SK-N-SH treated with all-trans-retinoic acid at 6 μM for 48 hours (cell line): Measurements from ENCODE around the gene LAMB1.
"Not testable (repeated sequence)": the region's sequence is repeated elsewhere in the genome, so short reads cannot be mapped to it uniquely, and the experiment has no call there.

Experiments
- ATAC-seq: fragments of 200-7000 bp; cut with Tn5 transposase; 3 replicates; pipeline ENCODE4 v1.9.1; 2020; ENCODE audit warnings: mild to moderate bottlenecking, moderate library complexity
- ARNTL ChIP-seq: fragments of 450-650 bp; formaldehyde crosslinking; IDR thresholded peaks from 2 replicates; pipeline ENCODE4 v1.5.0; 2020; ENCODE audit warnings: low read depth, mild to moderate bottlenecking, moderate library complexity, borderline replicate concordance
- CSDC2 ChIP-seq: fragments of 250-450 bp; sonication (Bioruptor Pico); IDR thresholded peaks from 2 replicates; pipeline ENCODE4 v1.5.0; 2020; ENCODE audit warnings: mild to moderate bottlenecking, moderate library complexity
- ESRRG ChIP-seq: fragments of 250-450 bp; sonication (Bioruptor Pico); IDR thresholded peaks from 2 replicates; pipeline ENCODE4 v1.6.1; 2021; ENCODE audit warnings: mild to moderate bottlenecking
- GLIS3 ChIP-seq: fragments of 250-450 bp; sonication (Bioruptor Pico); IDR thresholded peaks from 2 replicates; pipeline ENCODE4 v1.5.0; 2020; ENCODE audit warnings: mild to moderate bottlenecking, moderate library complexity
- ISL1 ChIP-seq: fragments of 250-450 bp; sonication (Bioruptor Pico); IDR thresholded peaks from 2 replicates; pipeline ENCODE4 v2.1.2; 2022; ENCODE audit warnings: mild to moderate bottlenecking, moderate library complexity
- OSR1 ChIP-seq: fragments of 250-450 bp; sonication (Bioruptor Pico); IDR thresholded peaks from 2 replicates; pipeline ENCODE4 v1.8.0; 2022; ENCODE audit warnings: moderate library complexity, mild to moderate bottlenecking, inconsistent platforms
- PPARA ChIP-seq: fragments of 250-450 bp; sonication (Bioruptor Pico); IDR thresholded peaks from 2 replicates; pipeline ENCODE4 v1.5.0; 2020; ENCODE audit warnings: mild to moderate bottlenecking, borderline replicate concordance
- RARB ChIP-seq: fragments of 250-450 bp; sonication (Bioruptor Pico); IDR thresholded peaks from 2 replicates; pipeline ENCODE4 v1.8.0; 2021; ENCODE audit warnings: mild to moderate bottlenecking, moderate library complexity
- SNAI2 ChIP-seq: fragments of 250-450 bp; sonication (Bioruptor Pico); IDR thresholded peaks from 2 replicates; pipeline ENCODE4 v1.5.0; 2020; ENCODE audit warnings: mild to moderate bottlenecking, moderate library complexity
- TCF4 ChIP-seq: fragments of 250-450 bp; sonication (Bioruptor Pico); IDR thresholded peaks from 2 replicates; pipeline ENCODE4 v1.8.0; 2021; ENCODE audit warnings: mild to moderate bottlenecking, moderate library complexity, borderline replicate concordance
- TOX ChIP-seq: fragments of 250-450 bp; sonication (Bioruptor Pico); IDR thresholded peaks from 2 replicates; pipeline ENCODE4 v1.8.0; 2021; ENCODE audit warnings: mild to moderate bottlenecking, moderate library complexity, borderline replicate concordance
- TSHZ2 ChIP-seq: fragments of 250-450 bp; sonication (Bioruptor Pico); IDR thresholded peaks from 2 replicates; pipeline ENCODE4 v1.5.0; 2020; ENCODE audit warnings: mild to moderate bottlenecking, moderate library complexity
- ZC3H10 ChIP-seq: fragments of 250-450 bp; sonication (Bioruptor Pico); IDR thresholded peaks from 2 replicates; pipeline ENCODE4 v1.5.1; 2021; ENCODE audit warnings: mild to moderate bottlenecking, moderate library complexity
- ZFP3 ChIP-seq: fragments of 250-450 bp; sonication (Bioruptor Pico); IDR thresholded peaks from 2 replicates; pipeline ENCODE4 v1.5.0; 2020; ENCODE audit warnings: mild to moderate bottlenecking, moderate library complexity
- ZFP30 ChIP-seq: fragments of 450-650 bp; formaldehyde crosslinking; IDR thresholded peaks from 2 replicates; pipeline ENCODE4 v1.5.0; 2022; ENCODE audit warnings: mild to moderate bottlenecking, moderate library complexity
- ZNF565 ChIP-seq: fragments of 450-650 bp; formaldehyde crosslinking; conservative IDR thresholded peaks from 2 replicates; pipeline ENCODE4 v1.5.0; 2020; ENCODE audit warnings: low read depth, mild to moderate bottlenecking, moderate library complexity
- ZNF70 ChIP-seq: fragments of 450-650 bp; formaldehyde crosslinking; IDR thresholded peaks from 2 replicates; pipeline ENCODE4 v1.5.0; 2020; ENCODE audit warnings: mild to moderate bottlenecking, moderate library complexity
- ZNF8 ChIP-seq: fragments of 450-650 bp; formaldehyde crosslinking; IDR thresholded peaks from 2 replicates; pipeline ENCODE4 v1.5.0; 2020; ENCODE audit warnings: mild to moderate bottlenecking, moderate library complexity
- TF ChIP-seq, protein P1 (sequence below): fragments of 250-450 bp; sonication (Bioruptor Pico); IDR thresholded peaks from 2 replicates; pipeline ENCODE4 v1.5.1; 2021; ENCODE audit warnings: mild to moderate bottlenecking, moderate library complexity
- TF ChIP-seq, protein P2 (sequence below): fragments of 250-450 bp; sonication (Bioruptor Pico); IDR thresholded peaks from 2 replicates; pipeline ENCODE4 v1.8.0; 2021; ENCODE audit warnings: low read depth, mild to moderate bottlenecking, moderate library complexity, borderline replicate concordance
- TF ChIP-seq, protein P3 (sequence below): fragments of 250-450 bp; sonication (Bioruptor Pico); IDR thresholded peaks from 2 replicates; pipeline ENCODE4 v1.8.0; 2020; ENCODE audit warnings: mild to moderate bottlenecking, moderate library complexity, borderline replicate concordance

Gene LAMB1

GRCh38 chr7:107907790-107908189 is 95.2 kb downstream of the LAMB1 start (continued):
- TF ChIP-seq, protein P1, sequence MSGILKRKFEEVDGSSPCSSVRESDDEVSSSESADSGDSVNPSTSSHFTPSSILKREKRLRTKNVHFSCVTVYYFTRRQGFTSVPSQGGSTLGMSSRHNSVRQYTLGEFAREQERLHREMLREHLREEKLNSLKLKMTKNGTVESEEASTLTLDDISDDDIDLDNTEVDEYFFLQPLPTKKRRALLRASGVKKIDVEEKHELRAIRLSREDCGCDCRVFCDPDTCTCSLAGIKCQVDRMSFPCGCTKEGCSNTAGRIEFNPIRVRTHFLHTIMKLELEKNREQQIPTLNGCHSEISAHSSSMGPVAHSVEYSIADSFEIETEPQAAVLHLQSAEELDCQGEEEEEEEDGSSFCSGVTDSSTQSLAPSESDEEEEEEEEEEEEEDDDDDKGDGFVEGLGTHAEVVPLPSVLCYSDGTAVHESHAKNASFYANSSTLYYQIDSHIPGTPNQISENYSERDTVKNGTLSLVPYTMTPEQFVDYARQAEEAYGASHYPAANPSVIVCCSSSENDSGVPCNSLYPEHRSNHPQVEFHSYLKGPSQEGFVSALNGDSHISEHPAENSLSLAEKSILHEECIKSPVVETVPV (CRISPR knock-in tag), result no peak
- TF ChIP-seq PPARA (CRISPR knock-in tag) (no peak), CSDC2 (CRISPR knock-in tag) (no peak)
- TF ChIP-seq, all 23 proteins: peak for 0

- peak; percentile 84 for ATAC-seq
- TF ChIP-seq SNAI2 (CRISPR knock-in tag) (no peak), CSDC2 (CRISPR knock-in tag) (0 out of 2 replicates have a peak, but pooled peaks have one; percentile 17), ISL1 (CRISPR knock-in tag) (peak; percentile 59)
These were observed 100.6 kb downstream of the LAMB1 start for GRCh38 chr7:107902381-107902780.

- no peak for ATAC-seq
- TF ChIP-seq ZFP30 (CRISPR knock-in tag), result no peak
- TF ChIP-seq GLIS3 (CRISPR knock-in tag), result no peak
- TF ChIP-seq ZC3H10 (CRISPR knock-in tag), result no peak
- TF ChIP-seq TCF4 (CRISPR knock-in tag), result no peak
- no peak for TF ChIP-seq OSR1 (CRISPR knock-in tag)
- no peak for TF ChIP-seq ZNF70 (CRISPR knock-in tag)
- TF ChIP-seq, protein P2, sequence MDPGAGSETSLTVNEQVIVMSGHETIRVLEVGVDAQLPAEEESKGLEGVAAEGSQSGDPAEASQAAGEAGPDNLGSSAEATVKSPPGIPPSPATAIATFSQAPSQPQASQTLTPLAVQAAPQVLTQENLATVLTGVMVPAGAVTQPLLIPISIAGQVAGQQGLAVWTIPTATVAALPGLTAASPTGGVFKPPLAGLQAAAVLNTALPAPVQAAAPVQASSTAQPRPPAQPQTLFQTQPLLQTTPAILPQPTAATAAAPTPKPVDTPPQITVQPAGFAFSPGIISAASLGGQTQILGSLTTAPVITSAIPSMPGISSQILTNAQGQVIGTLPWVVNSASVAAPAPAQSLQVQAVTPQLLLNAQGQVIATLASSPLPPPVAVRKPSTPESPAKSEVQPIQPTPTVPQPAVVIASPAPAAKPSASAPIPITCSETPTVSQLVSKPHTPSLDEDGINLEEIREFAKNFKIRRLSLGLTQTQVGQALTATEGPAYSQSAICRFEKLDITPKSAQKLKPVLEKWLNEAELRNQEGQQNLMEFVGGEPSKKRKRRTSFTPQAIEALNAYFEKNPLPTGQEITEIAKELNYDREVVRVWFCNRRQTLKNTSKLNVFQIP (CRISPR knock-in tag), result no peak
- no peak for TF ChIP-seq ESRRG
- no peak for TF ChIP-seq RARB
- no peak for TF ChIP-seq SNAI2 (CRISPR knock-in tag)
- TF ChIP-seq ZFP3, result no peak
- TF ChIP-seq ZNF8 (CRISPR knock-in tag), result no peak
- TF ChIP-seq, protein P3, sequence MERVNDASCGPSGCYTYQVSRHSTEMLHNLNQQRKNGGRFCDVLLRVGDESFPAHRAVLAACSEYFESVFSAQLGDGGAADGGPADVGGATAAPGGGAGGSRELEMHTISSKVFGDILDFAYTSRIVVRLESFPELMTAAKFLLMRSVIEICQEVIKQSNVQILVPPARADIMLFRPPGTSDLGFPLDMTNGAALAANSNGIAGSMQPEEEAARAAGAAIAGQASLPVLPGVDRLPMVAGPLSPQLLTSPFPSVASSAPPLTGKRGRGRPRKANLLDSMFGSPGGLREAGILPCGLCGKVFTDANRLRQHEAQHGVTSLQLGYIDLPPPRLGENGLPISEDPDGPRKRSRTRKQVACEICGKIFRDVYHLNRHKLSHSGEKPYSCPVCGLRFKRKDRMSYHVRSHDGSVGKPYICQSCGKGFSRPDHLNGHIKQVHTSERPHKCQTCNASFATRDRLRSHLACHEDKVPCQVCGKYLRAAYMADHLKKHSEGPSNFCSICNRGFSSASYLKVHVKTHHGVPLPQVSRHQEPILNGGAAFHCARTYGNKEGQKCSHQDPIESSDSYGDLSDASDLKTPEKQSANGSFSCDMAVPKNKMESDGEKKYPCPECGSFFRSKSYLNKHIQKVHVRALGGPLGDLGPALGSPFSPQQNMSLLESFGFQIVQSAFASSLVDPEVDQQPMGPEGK, result no peak
- no peak for TF ChIP-seq ISL1 (CRISPR knock-in tag)
- TF ChIP-seq, protein P1 (CRISPR knock-in tag), result no peak
These were observed 102.4 kb downstream of the LAMB1 start for GRCh38 chr7:107900496-107901015.

DNA sequence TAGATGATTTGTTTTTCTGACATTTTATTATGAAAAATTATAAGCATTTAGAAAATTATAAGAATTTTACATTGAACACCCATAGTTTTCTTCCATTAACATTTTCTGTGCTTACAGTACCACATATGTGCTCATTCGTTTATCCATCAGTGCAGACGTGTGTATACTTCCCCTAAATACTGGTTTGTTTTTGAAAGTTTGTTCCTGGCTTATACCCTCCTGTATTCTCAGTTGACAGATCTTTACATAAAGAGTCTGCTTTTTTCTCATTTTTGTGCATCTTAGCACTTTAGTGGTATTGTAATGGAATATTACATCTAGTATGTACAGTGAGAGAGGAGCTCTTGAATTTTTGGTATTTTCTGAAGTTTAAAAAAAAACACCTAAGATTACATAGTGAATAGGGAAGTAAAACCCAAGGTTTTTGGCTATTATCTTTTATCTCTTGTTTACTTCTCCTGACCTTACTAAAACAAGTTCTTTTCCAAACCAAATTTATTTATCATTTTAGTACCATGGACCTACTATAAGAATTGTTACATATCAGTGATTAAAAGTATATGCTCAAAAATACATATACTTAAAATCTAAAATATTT is 103.9 kb downstream of the LAMB1 start:
- no peak for ATAC-seq
- no peak for TF ChIP-seq ZFP30 (CRISPR knock-in tag)
- no peak for TF ChIP-seq ARNTL (CRISPR knock-in tag)
- TF ChIP-seq ZC3H10 (CRISPR knock-in tag), result no peak
- TF ChIP-seq ZNF565, result no peak
- TF ChIP-seq PPARA (CRISPR knock-in tag), result no peak
- no peak for TF ChIP-seq ZNF8 (CRISPR knock-in tag)
- no peak for TF ChIP-seq TOX (CRISPR knock-in tag)
- TF ChIP-seq CSDC2 (CRISPR knock-in tag), result no peak
- no peak for TF ChIP-seq OSR1 (CRISPR knock-in tag)
- no peak for TF ChIP-seq TSHZ2 (CRISPR knock-in tag)

DNA sequence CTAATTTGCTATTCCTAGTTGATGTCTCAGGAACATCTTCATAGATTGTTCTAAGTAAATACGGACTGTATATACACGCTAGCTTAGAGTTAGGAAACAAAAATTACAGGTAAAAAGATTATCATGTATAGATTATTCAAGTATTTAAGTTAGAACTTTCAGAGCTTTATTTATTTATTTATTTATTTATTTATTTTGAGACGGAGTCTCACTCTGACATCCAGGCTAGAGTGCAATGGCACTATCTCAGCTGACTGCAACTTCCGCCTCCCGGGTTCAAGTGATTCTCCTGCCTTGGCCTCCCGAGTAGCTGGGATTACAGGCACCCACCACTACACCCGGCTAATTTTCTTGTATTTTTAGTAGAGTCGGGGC is 110.6 kb downstream of the LAMB1 start:
- not testable (repeated sequence) for ATAC-seq
